ENCODE results near the gene ZNF70. TPM values are rescaled to one million over a fixed set of nuclear protein-coding genes. Genes with fewer than 3 reads are reported as not detected.

The ZNF70 gene
- total and polyA plus RNA-seq, 10 of the 15 experiments (the other 5 are each of a cell fraction or from before 2014, with no cell fraction given): 0.15 to 2.3 (median 0.85) TPM

DNA sequence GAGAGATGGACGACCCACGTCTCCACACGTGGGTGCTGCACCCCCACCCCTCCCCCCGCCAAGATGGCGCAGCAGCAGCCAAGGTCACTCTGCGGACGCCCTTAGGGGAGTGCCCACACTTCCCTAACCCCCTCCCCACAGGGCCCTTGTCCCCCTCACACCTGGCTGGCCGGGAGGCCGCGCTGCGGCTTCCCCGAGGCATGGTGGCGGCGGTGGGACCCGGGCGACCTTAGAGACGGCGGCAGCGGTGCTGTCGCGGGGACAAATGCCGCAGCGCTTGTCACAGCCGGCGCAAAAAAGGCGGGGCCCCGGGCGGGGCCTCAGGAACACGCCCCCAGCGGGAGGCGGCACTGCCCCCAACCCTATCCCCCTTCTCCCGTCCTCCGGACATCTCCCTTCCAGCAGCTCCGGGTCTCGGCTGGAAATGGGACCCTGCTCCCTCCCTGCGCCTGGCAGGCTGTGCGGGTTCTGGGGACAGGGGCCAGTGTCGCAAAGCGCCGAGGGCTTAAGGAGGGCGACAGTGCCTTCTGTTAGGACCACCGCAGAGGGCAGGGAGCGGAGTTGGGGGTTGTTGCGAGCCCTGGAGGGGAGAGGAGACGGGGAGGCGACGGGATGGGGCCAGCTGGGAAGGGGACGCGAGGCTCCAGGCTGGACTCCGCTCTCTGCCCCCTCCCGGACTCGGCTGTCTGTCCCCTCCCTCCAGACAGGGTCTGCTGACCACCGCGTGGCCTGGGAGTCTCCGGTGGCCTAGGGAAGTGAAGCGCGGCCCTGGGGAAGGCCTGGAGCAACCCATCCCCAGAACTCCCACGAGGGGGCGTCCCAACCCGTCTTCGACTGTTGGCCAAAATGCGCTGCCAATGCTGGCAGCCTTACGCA lies 17.0 kb upstream of the ZNF70 start, which contains the start of gene CHCHD10:
Gene CHCHD10 (minus strand): TSS at position 300 of the 876 bp plus-strand sequence. CDS start 98 bp downstream, at position 202.
- POLR2A ChIA-PET: interaction anchor here (0.6 to 3.2 kb wide), 5 partner anchors 16 to 227 kb away, joined by 3 to 9 read pairs (median 7); partner anchors contain the start of genes SLC2A11 and SMARCB1
- in situ Hi-C loops (cut with MboI): no loop called here
- no peak for DNase-seq (ENCODE audit: low read depth, low spot score)
- Histone ChIP-seq H3K36me3 (ENCODE audit: control insufficient read depth in 2 of 2, insufficient read depth in 2 of 2, low read length in 1 of 2) (no peaks in the 10 kb centered on the region; a peak in 1 of 4 replicates), H3K4me1 (ENCODE audit: control insufficient read depth, insufficient read depth, low read length) (peaks cover 33% of the 10 kb centered on the region), H4K20me1 (ENCODE audit: control insufficient read depth, insufficient read depth) (no peaks in the 10 kb centered on the region; the same call in 1 of the 2 replicates), H3K9ac (ENCODE audit: control insufficient read depth, insufficient read depth, low read length) (peak within 1 kb of the TSS; percentile 87), H3K79me2 (ENCODE audit: control insufficient read depth, insufficient read depth, low read length) (peaks cover 24% of the 10 kb centered on the region), H3K27ac (ENCODE audit: control insufficient read depth, insufficient read depth) (peak within 1 kb of the TSS; percentile 83), H2AFZ (ENCODE audit: control insufficient read depth, low read depth, low read length) (peak within 1 kb of the TSS; percentile 89), H3K4me3 (peak within 1 kb of the TSS; percentile 74), H3K27me3 (replicated peaks in 1 of 2; ENCODE audit: control insufficient read depth in 2 of 2, insufficient read depth in 2 of 2, low read length in 1 of 2) (no peaks in the 10 kb centered on the region), H3K9me3 (replicated peaks; ENCODE audit: control insufficient read depth, insufficient read depth, low read length) (no peaks in the 10 kb centered on the region), H3K4me2 (ENCODE audit: control insufficient read depth, insufficient read depth) (peak within 1 kb of the TSS; percentile 95)
- peak; percentile 76 for ATAC-seq
- CTCF ChIA-PET: interaction anchor here (1.3 to 7.5 kb wide), 11 partner anchors 13 to 126 kb away, joined by 3 to 197 read pairs (median 7); partner anchors contain the start of genes MIF, SLC2A11 and VPREB3
- RAD21 ChIA-PET (ENCODE audit: unreplicated experiment): interaction anchor here (0.9 to 3.6 kb wide), 7 partner anchors 20 to 209 kb away, joined by 3 to 34 read pairs (median 5); partner anchors contain the start of genes MIF and SLC2A11
- BruUV-seq (replicated peaks): no TSS peak
- SMC1A ChIA-PET (ENCODE audit: uncharacterized antibody, unreplicated experiment): interaction anchor here (1.3 to 6.3 kb wide), 5 partner anchors 13 to 89 kb away, joined by 4 to 40 read pairs (median 10); partner anchors contain the start of genes SLC2A11 and VPREB3
- intact Hi-C loops (cut with micrococcal nuclease; ENCODE audit: unreplicated experiment): loop anchor here (1.0 to 5.0 kb wide), 3 partner anchors 17 to 226 kb away; partner anchors contain the start of gene ZNF70
- 2% methylated on average over 52 of the region's 63 CpGs for WGBS (ENCODE audit: insufficient coverage, insufficient replicate concordance, low lambda C conversion rate, missing lambda C conversion rate)
- peak; percentile 18 for FAIRE-seq
- TF ChIP-seq NR2F1 (conservative IDR thresholded peaks at IDR 0.05): peak; percentile 92
- TF ChIP-seq MXI1 (IDR thresholded peaks at IDR 0.05; ENCODE audit: low read depth, low read length): peak; percentile 5; the same call in 1 of the 2 replicates
- TF ChIP-seq IRF4 (IDR thresholded peaks at IDR 0.05; ENCODE audit: low read depth, low read length): no peak
- TF ChIP-seq SMC3 (IDR thresholded peaks at IDR 0.05; ENCODE audit: borderline replicate concordance, low read length): peak; percentile 72; the same call in 1 of the 2 replicates
- peak; percentile 75 for TF ChIP-seq CREB1 (IDR thresholded peaks at IDR 0.05; ENCODE audit: low read depth)
- peak; percentile 79 for TF ChIP-seq TAF1 (IDR thresholded peaks at IDR 0.05; ENCODE audit: borderline replicate concordance, low read depth, low read length)
- TF ChIP-seq ZNF24 (IDR thresholded peaks at IDR 0.05): 0 out of 2 replicates have a peak, but pooled peaks have one; percentile 29
- TF ChIP-seq TCF12 (IDR thresholded peaks at IDR 0.05; ENCODE audit: low read depth, low read length): 0 out of 2 replicates have a peak, but pooled peaks have one; percentile 10
- peak; percentile 89 for TF ChIP-seq POLR2A (IDR thresholded peaks at IDR 0.05; ENCODE audit: low read depth, low read length)
- TF ChIP-seq CBFB (IDR thresholded peaks at IDR 0.05; ENCODE audit: low read depth): no peak
- peak; percentile 74; the same call in 1 of the 2 replicates for TF ChIP-seq NBN (IDR thresholded peaks at IDR 0.05)
- TF ChIP-seq DPF2 (IDR thresholded peaks at IDR 0.05): peak; percentile 49; the same call in 1 of the 2 replicates
- peak; percentile 89 for TF ChIP-seq ZSCAN29 (IDR thresholded peaks at IDR 0.05)
- TF ChIP-seq FOXK2 (IDR thresholded peaks at IDR 0.05): no peak
- TF ChIP-seq MYC (IDR thresholded peaks at IDR 0.05; ENCODE audit: insufficient read depth, insufficient read length, insufficient replicate concordance, low read length, severe bottlenecking): peak; percentile 59
- peak; percentile 68; the same call in 1 of the 2 replicates for TF ChIP-seq RB1 (IDR thresholded peaks at IDR 0.05; ENCODE audit: borderline replicate concordance)
- TF ChIP-seq, protein P1, sequence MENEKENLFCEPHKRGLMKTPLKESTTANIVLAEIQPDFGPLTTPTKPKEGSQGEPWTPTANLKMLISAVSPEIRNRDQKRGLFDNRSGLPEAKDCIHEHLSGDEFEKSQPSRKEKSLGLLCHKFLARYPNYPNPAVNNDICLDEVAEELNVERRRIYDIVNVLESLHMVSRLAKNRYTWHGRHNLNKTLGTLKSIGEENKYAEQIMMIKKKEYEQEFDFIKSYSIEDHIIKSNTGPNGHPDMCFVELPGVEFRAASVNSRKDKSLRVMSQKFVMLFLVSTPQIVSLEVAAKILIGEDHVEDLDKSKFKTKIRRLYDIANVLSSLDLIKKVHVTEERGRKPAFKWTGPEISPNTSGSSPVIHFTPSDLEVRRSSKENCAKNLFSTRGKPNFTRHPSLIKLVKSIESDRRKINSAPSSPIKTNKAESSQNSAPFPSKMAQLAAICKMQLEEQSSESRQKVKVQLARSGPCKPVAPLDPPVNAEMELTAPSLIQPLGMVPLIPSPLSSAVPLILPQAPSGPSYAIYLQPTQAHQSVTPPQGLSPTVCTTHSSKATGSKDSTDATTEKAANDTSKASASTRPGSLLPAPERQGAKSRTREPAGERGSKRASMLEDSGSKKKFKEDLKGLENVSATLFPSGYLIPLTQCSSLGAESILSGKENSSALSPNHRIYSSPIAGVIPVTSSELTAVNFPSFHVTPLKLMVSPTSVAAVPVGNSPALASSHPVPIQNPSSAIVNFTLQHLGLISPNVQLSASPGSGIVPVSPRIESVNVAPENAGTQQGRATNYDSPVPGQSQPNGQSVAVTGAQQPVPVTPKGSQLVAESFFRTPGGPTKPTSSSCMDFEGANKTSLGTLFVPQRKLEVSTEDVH (IDR thresholded peaks at IDR 0.05; ENCODE audit: low read depth, partially characterized antibody): no peak
- TF ChIP-seq, protein P2, sequence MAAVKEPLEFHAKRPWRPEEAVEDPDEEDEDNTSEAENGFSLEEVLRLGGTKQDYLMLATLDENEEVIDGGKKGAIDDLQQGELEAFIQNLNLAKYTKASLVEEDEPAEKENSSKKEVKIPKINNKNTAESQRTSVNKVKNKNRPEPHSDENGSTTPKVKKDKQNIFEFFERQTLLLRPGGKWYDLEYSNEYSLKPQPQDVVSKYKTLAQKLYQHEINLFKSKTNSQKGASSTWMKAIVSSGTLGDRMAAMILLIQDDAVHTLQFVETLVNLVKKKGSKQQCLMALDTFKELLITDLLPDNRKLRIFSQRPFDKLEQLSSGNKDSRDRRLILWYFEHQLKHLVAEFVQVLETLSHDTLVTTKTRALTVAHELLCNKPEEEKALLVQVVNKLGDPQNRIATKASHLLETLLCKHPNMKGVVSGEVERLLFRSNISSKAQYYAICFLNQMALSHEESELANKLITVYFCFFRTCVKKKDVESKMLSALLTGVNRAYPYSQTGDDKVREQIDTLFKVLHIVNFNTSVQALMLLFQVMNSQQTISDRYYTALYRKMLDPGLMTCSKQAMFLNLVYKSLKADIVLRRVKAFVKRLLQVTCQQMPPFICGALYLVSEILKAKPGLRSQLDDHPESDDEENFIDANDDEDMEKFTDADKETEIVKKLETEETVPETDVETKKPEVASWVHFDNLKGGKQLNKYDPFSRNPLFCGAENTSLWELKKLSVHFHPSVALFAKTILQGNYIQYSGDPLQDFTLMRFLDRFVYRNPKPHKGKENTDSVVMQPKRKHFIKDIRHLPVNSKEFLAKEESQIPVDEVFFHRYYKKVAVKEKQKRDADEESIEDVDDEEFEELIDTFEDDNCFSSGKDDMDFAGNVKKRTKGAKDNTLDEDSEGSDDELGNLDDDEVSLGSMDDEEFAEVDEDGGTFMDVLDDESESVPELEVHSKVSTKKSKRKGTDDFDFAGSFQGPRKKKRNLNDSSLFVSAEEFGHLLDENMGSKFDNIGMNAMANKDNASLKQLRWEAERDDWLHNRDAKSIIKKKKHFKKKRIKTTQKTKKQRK (IDR thresholded peaks at IDR 0.05; ENCODE audit: low read depth, low read length): no peak
